K562 (cell line): ENCODE measurements around the gene CTSZ. TPM values are rescaled to one million over a fixed set of nuclear protein-coding genes. Genes with fewer than 3 reads are reported as not detected.

ENCODE experiments used
- ATAC-seq: fragments of 200-7000 bp; cut with Tn5 transposase; 3 replicates; pipeline ENCODE4 v1.9.1; 2020; ENCODE audit warnings: moderate library complexity
- BruUV-seq: library from RNA; stranded (reverse); fragments of 400-500 nt; replicated peaks from 2 replicates; lab custom pipeline; 2021; lab: Mats Ljungman, UMichigan
- CTCF ChIA-PET: fragments of 300-600 bp; formaldehyde crosslinking; extraction: SDS; loops from one replicate; lab custom pipeline; 2021; ENCODE audit warnings: low intra/inter-chr PET ratio; lab: Yijun Ruan, JAX
- POLR2A ChIA-PET: fragments of 300-600, 350-650 bp; sonication (Branson Sonifier 250); formaldehyde crosslinking; extraction: SDS; loops from one replicate; lab custom pipeline; 2021; ENCODE audit warnings: antibody characterized with exemption, inconsistent platforms; lab: Yijun Ruan, JAX
- DNase-seq, 4 experiments: peaks; one replicate each; pipeline versions ENCODE4 v3.0.0 to v3.0.0-alpha.2; 2011 to 2018; ENCODE audit warnings: low spot score in 3 of 4, mixed read lengths in 3 of 4; ENCODE audit errors: extremely low read depth in 1 of 4
- FAIRE-seq: peaks from 2 replicates; lab custom pipeline; 2011; peaks lifted over from hg19 to GRCh38; lab: Jason Lieb, UNC
- H2AFZ ChIP-seq: 2 replicates; pipeline ENCODE4 v1.6.0; 2011; ENCODE audit warnings: low read depth, low read length, control low read depth, inconsistent platforms
- H3K27ac ChIP-seq: fragments of 200-600 bp; 3 replicates; pipeline ENCODE4 v1.8.0; 2011; ENCODE audit warnings: low read depth, mild to moderate bottlenecking, control low read depth, inconsistent platforms, low read length, moderate library complexity, mixed read lengths; ENCODE audit errors: extremely low read depth
- H3K27me3 ChIP-seq, 2 experiments: fragments of 300-600 bp in 1 of 2; 2 replicates in 1 of 2; 3 replicates in 1 of 2; pipeline versions ENCODE4 v1.6.0 to v1.8.0; 2011; ENCODE audit warnings: inconsistent platforms in 2 of 2, low read length in 2 of 2, mild to moderate bottlenecking in 1 of 2, mixed read lengths in 1 of 2, moderate library complexity in 1 of 2; ENCODE audit not compliant: control insufficient read depth in 2 of 2, insufficient read depth in 2 of 2
- H3K36me3 ChIP-seq: fragments of 300-600 bp; 3 replicates; pipeline ENCODE4 v1.8.0; 2011; ENCODE audit warnings: mild to moderate bottlenecking, low read length, inconsistent platforms; ENCODE audit not compliant: control insufficient read depth, insufficient read depth
- H3K4me1 ChIP-seq, 2 experiments: fragments of 200-600 bp in 1 of 2; replicated peaks in 1 of 2; 2 replicates in 1 of 2; 3 replicates in 1 of 2; pipeline versions ENCODE4 v1.5.1 to v1.8.0; 2011; ENCODE audit warnings: inconsistent platforms in 2 of 2, low read length in 2 of 2, mild to moderate bottlenecking in 1 of 2, mixed read lengths in 1 of 2, moderate library complexity in 1 of 2; ENCODE audit not compliant: control insufficient read depth in 2 of 2, insufficient read depth in 2 of 2
- H3K4me2 ChIP-seq: 2 replicates; pipeline ENCODE4 v1.6.1; 2011; ENCODE audit warnings: low read length, control low read depth, inconsistent platforms, mixed read lengths; ENCODE audit not compliant: insufficient read depth
- H3K4me3 ChIP-seq: fragments of 200-600 bp; sonication (generic), shearing (Covaris generic); 2 replicates; pipeline ENCODE4 v1.5.1; 2016; ENCODE audit warnings: control low read depth, inconsistent platforms
- H3K79me2 ChIP-seq: fragments of 200-600 bp; 3 replicates; pipeline ENCODE4 v1.8.0; 2011; ENCODE audit warnings: low read length, inconsistent platforms; ENCODE audit not compliant: control insufficient read depth, insufficient read depth
- H3K9ac ChIP-seq, 2 experiments: 2 replicates each; pipeline versions ENCODE4 v1.6.0 to v1.6.1; 2011; ENCODE audit warnings: low read depth in 2 of 2, low read length in 2 of 2, control low read depth in 1 of 2, inconsistent platforms in 1 of 2, mild to moderate bottlenecking in 1 of 2, mixed read lengths in 1 of 2; ENCODE audit not compliant: insufficient read depth in 1 of 2
- H3K9me1 ChIP-seq: one replicate; pipeline ENCODE4 v1.6.0; 2011; ENCODE audit warnings: inconsistent platforms, mild to moderate bottlenecking, low read length, moderate library complexity; ENCODE audit not compliant: control insufficient read depth, insufficient read depth
- H3K9me3 ChIP-seq: replicated peaks from 2 replicates; pipeline ENCODE4 v1.5.1; 2011; ENCODE audit warnings: low read depth, low read length, inconsistent platforms; ENCODE audit not compliant: control insufficient read depth, insufficient read depth
- H4K20me1 ChIP-seq: replicated peaks from 2 replicates; pipeline ENCODE4 v1.6.1; 2011; ENCODE audit warnings: low read length, inconsistent platforms, mixed read lengths; ENCODE audit not compliant: control insufficient read depth, insufficient read depth
- BCOR ChIP-seq: fragments of 450-650 bp; IDR thresholded peaks from 2 replicates; pipeline ENCODE4 v1.6.1; 2016
- E2F6 ChIP-seq, 2 experiments: IDR thresholded peaks; 2 replicates each; pipeline ENCODE4 v1.6.1; 2011; ENCODE audit warnings: borderline replicate concordance in 1 of 2, control low read depth in 1 of 2, low read depth in 1 of 2, low read length in 1 of 2, mild to moderate bottlenecking in 1 of 2, mixed read lengths in 1 of 2, moderate library complexity in 1 of 2; ENCODE audit not compliant: insufficient read depth in 1 of 2, insufficient read length in 1 of 2, poor library complexity in 1 of 2, severe bottlenecking in 1 of 2; ENCODE audit errors: extremely low read depth in 1 of 2
- HDAC2 ChIP-seq: fragments of 450-650 bp; IDR thresholded peaks from 2 replicates; pipeline ENCODE4 v1.6.1; 2016; ENCODE audit warnings: mild to moderate bottlenecking
- ID3 ChIP-seq, 2 experiments: fragments of 250-450 bp in 1 of 2; fragments of 450-650 bp in 1 of 2; sonication (Bioruptor Pico) in 1 of 2; IDR thresholded peaks; 2 replicates each; pipeline versions ENCODE4 v1.6.1 to v1.8.0; 2016 to 2021; ENCODE audit warnings: mild to moderate bottlenecking in 2 of 2, moderate library complexity in 2 of 2, missing compliant biosample characterization in 1 of 2, missing genetic modification characterization in 1 of 2
- L3MBTL2 ChIP-seq: fragments of 450-650 bp; IDR thresholded peaks from 2 replicates; pipeline ENCODE4 v1.6.1; 2016; ENCODE audit warnings: mild to moderate bottlenecking, moderate library complexity
- RAD51 ChIP-seq: fragments of 450-650 bp; IDR thresholded peaks from 2 replicates; pipeline ENCODE4 v1.7.1; 2016; ENCODE audit warnings: low read depth, mild to moderate bottlenecking, borderline replicate concordance
- SAFB2 ChIP-seq: fragments of 200-400 bp; formaldehyde crosslinking; IDR thresholded peaks from 2 replicates; pipeline ENCODE4 v1.6.1; 2018; ENCODE audit warnings: borderline replicate concordance, low read length, low read depth, moderate library complexity; ENCODE audit not compliant: severe bottlenecking
- TOE1 ChIP-seq, 2 experiments: fragments of 450-650 bp in 1 of 2; sonication (generic) in 1 of 2; formaldehyde crosslinking in 1 of 2; IDR thresholded peaks; 2 replicates each; pipeline versions ENCODE4 v1.7.1 to v1.8.0; 2016 to 2022; ENCODE audit warnings: borderline replicate concordance in 2 of 2, mild to moderate bottlenecking in 2 of 2, antibody characterized with exemption in 1 of 2, inconsistent platforms in 1 of 2, low read depth in 1 of 2, missing genetic modification reagents in 1 of 2, moderate library complexity in 1 of 2
- WGBS: fragments of 100-300 bp; shearing (Covaris generic); methylation state at CpG from one replicate; pipeline ENCODE4 v1.1.6; 2016; ENCODE audit warnings: low coverage, mixed read lengths; ENCODE audit not compliant: insufficient coverage; ENCODE audit errors: missing lambda C conversion rate; 5-methylcytosine and 5-hydroxymethylcytosine counted together
- in situ Hi-C: fragments of 300-500 bp; cut with MboI; formaldehyde crosslinking; loops from 4 replicates; pipeline ENCODE4 v1.15.0; 2018; ENCODE audit warnings: inconsistent platforms, mixed read lengths
- intact Hi-C: fragments of 100-400 bp; cut with micrococcal nuclease; formaldehyde crosslinking; loops from 2 replicates; pipeline ENCODE4 v1.14.2; 2022
- polyA plus RNA-seq, 8 experiments: library from polyadenylated mRNA; depleted of rRNA in 4 of 8; stranded (reverse) in 5 of 8; unstranded in 3 of 8; fragments of >200 nt; fragmentation: Nextera tagmentation in 2 of 8; fragmentation: Illumina TruSeq in 1 of 8; extraction: Ambion mirVana in 2 of 8; extraction: Trizol in 1 of 8; gene quantifications; 2 replicates each; pipeline versions ENCODE4 v1.2.1 to v1.2.3, GENCODE V29; 2011 to 2014; ENCODE audit warnings: inconsistent platforms in 1 of 8, missing spikeins in 1 of 8
- total RNA-seq, 7 experiments: library from RNA; depleted of rRNA in 6 of 7; stranded (reverse); fragments of >200 nt in 6 of 7; fragmentation: Illumina TruSeq in 2 of 7; extraction: Trizol in 2 of 7; gene quantifications; 2 replicates each; pipeline versions ENCODE4 v1.2.1 to v1.2.3, GENCODE V29; 2011 to 2021; ENCODE audit warnings: low replicate concordance in 1 of 7
- TF ChIP-seq, protein P1 (sequence below): sonication (generic); formaldehyde crosslinking; IDR thresholded peaks from 2 replicates; pipeline ENCODE4 v1.9.0; 2022; ENCODE audit warnings: mild to moderate bottlenecking, missing genetic modification reagents

Gene CTSZ
- total and polyA plus RNA-seq, 9 of the 15 experiments (the other 6 are each of a cell fraction or from before 2014, with no cell fraction given) = 1.6 to 143 (median 82.8) TPM

GRCh38 chr20:59010321-59010994, 3.4 kb upstream of the CTSZ start:
- ChIA-PET POLR2A (interaction anchor here (0.6 to 4.4 kb wide), 4 partner anchors 13 to 139 kb away, joined by 3 to 15 read pairs (median 4); partner anchors contain the start of gene ATP5F1E), CTCF (no interaction called here)
- peak overlapping the region; percentile 12; the same call in 1 of the 2 replicates for H3K4me2 ChIP-seq
- no peaks in the 10 kb centered on the region for H3K27me3 ChIP-seq
- intact Hi-C loops (no loop called here), in situ Hi-C loops (no loop called here)
- H3K36me3 ChIP-seq = peaks cover 4% of the 10 kb centered on the region; the same call in 1 of the 3 replicates
- peak overlapping the region; percentile 84 for H2AFZ ChIP-seq
- no peaks in the 10 kb centered on the region for H4K20me1 ChIP-seq
- BruUV-seq = no TSS peak
- peak overlapping the region; percentile 83 for H3K27ac ChIP-seq
- WGBS = 70% methylated on average over 6 of the region's 8 CpGs
- peaks cover 6% of the 10 kb centered on the region for H3K9me1 ChIP-seq
- H3K79me2 ChIP-seq = peaks cover 19% of the 10 kb centered on the region
- DNase-seq = no peak
- H3K4me3 ChIP-seq = no peak overlapping the region
- ATAC-seq = no peak
- H3K9me3 ChIP-seq = no peaks in the 10 kb centered on the region
- no peak for FAIRE-seq
- peak overlapping the region; percentile 53 to 70; a peak in 2 of 4 replicates for H3K9ac ChIP-seq
- H3K4me1 ChIP-seq = peaks cover 76 to 90% of the 10 kb centered on the region in 2 experiments
- no peak for TF ChIP-seq ID3 (CRISPR knock-in tag; IDR thresholded peaks at IDR 0.05)
- no peak for TF ChIP-seq ID3 (tag; IDR thresholded peaks at IDR 0.05)
- TF ChIP-seq E2F6 (IDR thresholded peaks at IDR 0.05; ENCODE audit: borderline replicate concordance in 1 of 2, extremely low read depth in 1 of 2, insufficient read depth in 1 of 2, insufficient read length in 1 of 2, low read depth in 1 of 2, low read length in 1 of 2, poor library complexity in 1 of 2, severe bottlenecking in 1 of 2) = peak in 1 of 2 experiments; percentile 10
- 0 out of 2 replicates have a peak, but pooled peaks have one; percentile 15 for TF ChIP-seq HDAC2
- peak; percentile 4; the same call in 1 of the 2 replicates for TF ChIP-seq L3MBTL2
- TF ChIP-seq, protein P1, sequence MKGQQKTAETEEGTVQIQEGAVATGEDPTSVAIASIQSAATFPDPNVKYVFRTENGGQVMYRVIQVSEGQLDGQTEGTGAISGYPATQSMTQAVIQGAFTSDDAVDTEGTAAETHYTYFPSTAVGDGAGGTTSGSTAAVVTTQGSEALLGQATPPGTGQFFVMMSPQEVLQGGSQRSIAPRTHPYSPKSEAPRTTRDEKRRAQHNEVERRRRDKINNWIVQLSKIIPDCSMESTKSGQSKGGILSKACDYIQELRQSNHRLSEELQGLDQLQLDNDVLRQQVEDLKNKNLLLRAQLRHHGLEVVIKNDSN = peak; percentile 40
- peak; percentile 58 for TF ChIP-seq BCOR
- TF ChIP-seq RAD51 = peak; percentile 41; the same call in 1 of the 2 replicates
- no peak for TF ChIP-seq SAFB2
- TF ChIP-seq TOE1 (IDR thresholded peaks at IDR 0.05; ENCODE audit: borderline replicate concordance) = 0 out of 2 replicates have a peak, but pooled peaks have one; percentile 20
- no peak for TF ChIP-seq TOE1 (CRISPR knock-in tag; IDR thresholded peaks at IDR 0.05; ENCODE audit: borderline replicate concordance, low read depth)
